CD4-positive, alpha-beta T cell (primary cell): ENCODE results near the gene SORBS1. TPM values are rescaled to one million over a fixed set of nuclear protein-coding genes. Genes with fewer than 3 reads are reported as not detected.

Experiments
- ATAC-seq: fragments of 200-7000 bp; cut with Tn5 transposase; one replicate; pipeline ENCODE4 v1.10.0; 2022; ENCODE audit warnings: mild to moderate bottlenecking; ENCODE audit not compliant: poor library complexity
- CTCF ChIA-PET: fragments of 350-600 bp; sonication (Branson Sonifier 250); formaldehyde crosslinking; loops from one replicate; lab custom pipeline; 2021; ENCODE audit warnings: antibody characterized with exemption, inconsistent platforms; lab: Charles Lee
- POLR2A ChIA-PET: fragments of 350-600 bp; sonication (Branson Sonifier 250); formaldehyde crosslinking; loops from one replicate; lab custom pipeline; 2021; ENCODE audit warnings: antibody characterized with exemption, inconsistent platforms; lab: Charles Lee
- DNase-seq, 14 experiments: peaks; one replicate each; pipeline ENCODE4 v3.0.0-alpha.2; 2013 to 2020; ENCODE audit warnings: mixed read lengths in 2 of 14
- H3K27ac ChIP-seq, 2 donors: one replicate each; pipeline versions ENCODE4 v1.5.1 to v1.7.0; 2013; ENCODE audit warnings: low read length in 2 of 2, low read depth in 1 of 2, mild to moderate bottlenecking in 1 of 2
- H3K27me3 ChIP-seq, 2 experiments: 1 replicate in 1 of 2; 2 replicates in 1 of 2; pipeline versions ENCODE4 v1.6.1 to v1.7.0; 2013; ENCODE audit warnings: low read length in 2 of 2, control low read depth in 1 of 2, mild to moderate bottlenecking in 1 of 2, moderate library complexity in 1 of 2; ENCODE audit not compliant: insufficient read depth in 2 of 2, control insufficient read depth in 1 of 2
- H3K36me3 ChIP-seq: one replicate; pipeline ENCODE4 v1.6.1; 2013; ENCODE audit warnings: low read length, control low read depth; ENCODE audit not compliant: insufficient read depth
- H3K4me1 ChIP-seq: one replicate; pipeline ENCODE4 v1.6.1; 2013; ENCODE audit warnings: low read length, control low read depth; ENCODE audit not compliant: insufficient read depth
- H3K4me3 ChIP-seq: one replicate; pipeline ENCODE4 v1.5.1; 2013; ENCODE audit warnings: mild to moderate bottlenecking, low read length, moderate library complexity
- H3K9me3 ChIP-seq, 2 experiments: 1 replicate in 1 of 2; 2 replicates in 1 of 2; pipeline versions ENCODE4 v1.6.1 to v1.7.0; 2013; ENCODE audit warnings: low read length in 2 of 2, mild to moderate bottlenecking in 2 of 2, control low read depth in 1 of 2, moderate library complexity in 1 of 2; ENCODE audit not compliant: control insufficient read depth in 1 of 2, insufficient read depth in 1 of 2
- H3K27ac Mint-ChIP-seq: one replicate; pipeline ENCODE4 v1.8.0; 2020; ENCODE audit warnings: mixed read lengths
- H3K27me3 Mint-ChIP-seq: one replicate; pipeline ENCODE4 v1.8.0; 2021; ENCODE audit warnings: mixed read lengths
- H3K36me3 Mint-ChIP-seq: one replicate; pipeline ENCODE4 v1.8.0; 2021; ENCODE audit warnings: low read depth, mixed read lengths
- H3K4me1 Mint-ChIP-seq: one replicate; pipeline ENCODE4 v1.8.0; 2021; ENCODE audit warnings: low read depth, mixed read lengths
- H3K4me3 Mint-ChIP-seq: one replicate; pipeline ENCODE4 v1.8.0; 2020; ENCODE audit warnings: mild to moderate bottlenecking, mixed read lengths
- H3K9me3 Mint-ChIP-seq: one replicate; pipeline ENCODE4 v1.8.0; 2020; ENCODE audit warnings: mixed read lengths
- CTCF ChIP-seq: fragments of 200-600 bp; IDR thresholded peaks from one replicate; pipeline ENCODE4 v1.8.0; 2022; ENCODE audit warnings: antibody characterized with exemption, mild to moderate bottlenecking
- intact Hi-C, 2 experiments: fragments of 100-400 bp; cut with DNase I in 1 of 2; cut with micrococcal nuclease in 1 of 2; formaldehyde crosslinking; loops; one replicate each; pipeline versions ENCODE4 v1.15.1 to v1.9.0; 2023 to 2025; cut with DNase I, micrococcal nuclease
- total RNA-seq, 174 experiments: library from RNA in 2 of 174; stranded (reverse) in 2 of 174; gene quantifications; one replicate each; pipeline ENCODE4 v1.2.3 and lab custom pipeline; 2021 to 2026

Gene SORBS1
- total RNA-seq, 2 experiments from 2014 or later = 1.4 to 1.8 TPM

- DNase-seq (no peak), ATAC-seq (no peak)
- CTCF ChIA-PET = no interaction called here
- H3K4me3 ChIP-seq = no peak overlapping the region
- Mint-ChIP-seq H3K27me3 (peaks cover 8% of the 10 kb centered on the region), H3K27ac (no peak overlapping the region), H3K36me3 (no peaks in the 10 kb centered on the region), H3K4me1 (no peaks in the 10 kb centered on the region), H3K9me3 (no peaks in the 10 kb centered on the region), H3K4me3 (no peak overlapping the region)
- POLR2A ChIA-PET = no interaction called here
- no peaks in the 10 kb centered on the region for H3K36me3 ChIP-seq
- peaks cover 2% of the 10 kb centered on the region in 2 experiments for H3K27me3 ChIP-seq
- no peaks in the 10 kb centered on the region for H3K9me3 ChIP-seq
- TF ChIP-seq CTCF = no peak
- intact Hi-C loops = no loop called here
- no peaks in the 10 kb centered on the region for H3K4me1 ChIP-seq
- no peak overlapping the region for H3K27ac ChIP-seq
Measured at GRCh38 chr10:95461611-95462010, 99.6 kb downstream of the SORBS1 start.

DNA sequence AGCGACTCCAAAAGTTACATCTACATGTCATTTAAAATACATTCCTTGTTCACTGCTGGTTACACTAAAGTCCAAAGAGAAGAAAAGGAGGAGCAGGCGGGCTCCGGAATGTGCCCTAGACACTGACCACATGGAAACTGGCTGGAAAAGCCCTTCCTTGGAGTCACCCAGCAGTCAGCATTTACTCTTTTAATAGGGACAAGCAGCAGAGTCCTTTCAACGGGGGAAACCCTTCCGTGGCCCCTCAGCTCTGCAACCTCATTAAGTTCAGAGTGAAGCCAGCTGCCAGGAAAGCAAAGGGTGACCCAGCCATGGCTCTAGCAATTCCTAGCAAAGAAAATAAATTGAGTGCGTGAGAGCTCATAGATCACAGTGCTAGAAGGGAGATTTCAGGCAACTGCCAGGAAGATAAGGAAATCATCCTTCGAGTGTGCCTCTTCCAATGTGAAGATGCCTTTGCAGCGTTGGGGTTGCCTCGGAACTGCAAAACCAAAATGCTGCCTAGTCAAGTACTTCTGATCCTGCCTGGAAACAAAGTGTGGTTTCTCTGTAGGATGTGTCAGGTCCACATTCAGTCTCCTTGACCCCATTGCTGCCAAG lies 101.6 kb downstream of the SORBS1 start:
- DNase-seq (no peak), ATAC-seq (no peak)
- H3K27ac ChIP-seq = no peak overlapping the region
- intact Hi-C loops = no loop called here
- no peak for TF ChIP-seq CTCF
- ChIA-PET POLR2A (no interaction called here), CTCF (interaction anchor here (1.3 kb wide), 1 partner anchor 29 kb away, joined by 3 read pairs; no protein-coding TSS in a partner anchor)
- no peaks in the 10 kb centered on the region for H3K4me1 ChIP-seq
- Mint-ChIP-seq H3K9me3 (no peaks in the 10 kb centered on the region), H3K4me1 (no peaks in the 10 kb centered on the region), H3K27ac (no peak overlapping the region), H3K36me3 (no peaks in the 10 kb centered on the region), H3K27me3 (peaks cover 19% of the 10 kb centered on the region), H3K4me3 (no peak overlapping the region)
- H3K27me3 ChIP-seq = peaks cover 2 to 6% of the 10 kb centered on the region in 2 experiments
- H3K36me3 ChIP-seq = no peaks in the 10 kb centered on the region
- H3K4me3 ChIP-seq = no peak overlapping the region
- no peaks in the 10 kb centered on the region for H3K9me3 ChIP-seq

DNA sequence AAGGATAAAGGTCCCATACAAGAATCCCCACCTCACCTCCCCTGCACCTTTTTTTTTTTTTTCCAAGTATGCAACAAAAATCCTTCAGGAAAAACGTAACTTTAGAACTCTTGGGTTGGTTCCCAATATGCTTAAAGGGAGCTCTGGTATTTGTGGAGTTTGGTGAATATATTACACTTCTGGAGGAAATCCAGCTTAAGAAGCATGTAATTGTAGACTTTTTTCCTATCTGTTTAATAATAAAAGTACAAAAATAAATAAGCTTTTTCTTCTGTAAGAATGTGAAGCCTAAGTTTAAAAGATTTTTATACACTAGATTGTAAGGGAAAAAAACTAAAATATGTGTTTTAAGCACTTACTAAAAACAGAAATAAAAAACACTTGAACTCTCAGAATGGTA lies 102.3 kb downstream of the SORBS1 start:
- ChIA-PET POLR2A (no interaction called here), CTCF (interaction anchor here (0.8 to 1.3 kb wide), 2 partner anchors 28 to 1445 kb away, joined by 3 read pairs; no protein-coding TSS in a partner anchor)
- H3K27me3 Mint-ChIP-seq = peaks cover 21% of the 10 kb centered on the region

More for the DNA sequence above, 102.3 kb downstream of the SORBS1 start:
- intact Hi-C loops = no loop called here
- ATAC-seq = no peak
- H3K9me3 ChIP-seq = no peaks in the 10 kb centered on the region
- H3K27me3 ChIP-seq = peaks cover 2 to 6% of the 10 kb centered on the region in 2 experiments
- Mint-ChIP-seq H3K4me3 (no peak overlapping the region), H3K27ac (no peak overlapping the region), H3K36me3 (no peaks in the 10 kb centered on the region), H3K9me3 (no peaks in the 10 kb centered on the region), H3K4me1 (no peaks in the 10 kb centered on the region)
- H3K36me3 ChIP-seq = no peaks in the 10 kb centered on the region
- TF ChIP-seq CTCF = no peak
- H3K27ac ChIP-seq = no peak overlapping the region
- no peak overlapping the region for H3K4me3 ChIP-seq
- DNase-seq = no peak
- no peaks in the 10 kb centered on the region for H3K4me1 ChIP-seq
